Gastroesophageal sphincter (tissue), 4 donors: Measurements from ENCODE around the gene NIM1K. TPM values are rescaled to one million over a fixed set of nuclear protein-coding genes. Genes with fewer than 3 reads are reported as not detected.

ENCODE experiments used
- ATAC-seq: fragments of 150-250 bp; one replicate; pipeline ENCODE4 v1.9.1; 2016; ENCODE audit warnings: mild to moderate bottlenecking, moderate library complexity
- H3K27ac ChIP-seq, 4 donors: fragments of 200-600 bp; sonication (generic) in 3 of 4; 1 replicate in 3 of 4; 2 replicates in 1 of 4; pipeline ENCODE4 v1.5.1; 2016 to 2019
- H3K27me3 ChIP-seq: fragments of 200-600 bp; sonication (generic); one replicate; pipeline ENCODE4 v1.5.1; 2019
- H3K36me3 ChIP-seq, 2 donors: fragments of 200-600 bp; sonication (generic); one replicate each; pipeline ENCODE4 v1.5.1; 2019; ENCODE audit warnings: control low read depth in 1 of 2
- H3K4me1 ChIP-seq, 3 donors: fragments of 200-600 bp; sonication (generic); 1 replicate in 2 of 3; 2 replicates in 1 of 3; pipeline ENCODE4 v1.5.1; 2016 to 2019; ENCODE audit warnings: control low read depth in 2 of 3
- H3K4me3 ChIP-seq, 2 donors: fragments of 200-600 bp; sonication (generic); one replicate each; pipeline ENCODE4 v1.5.1; 2019; ENCODE audit warnings: mild to moderate bottlenecking in 1 of 2, moderate library complexity in 1 of 2
- H3K9me3 ChIP-seq, 3 donors: fragments of 200-600 bp; sonication (generic); one replicate each; pipeline ENCODE4 v1.5.1; 2017 to 2019; ENCODE audit warnings: control low read depth in 2 of 3
- CTCF ChIP-seq, 4 experiments: fragments of 200-600 bp in 2 of 4; fragments of 450-650 bp in 2 of 4; sonication (generic) in 1 of 4; IDR thresholded peaks; one replicate each; pipeline ENCODE4 v1.5.1; 2017 to 2019; ENCODE audit warnings: antibody characterized with exemption in 4 of 4, mild to moderate bottlenecking in 2 of 4, moderate library complexity in 2 of 4
- EP300 ChIP-seq: sonication (generic); formaldehyde crosslinking; IDR thresholded peaks from one replicate; pipeline ENCODE4 v1.6.1; 2017; ENCODE audit warnings: antibody characterized with exemption, mild to moderate bottlenecking
- POLR2A ChIP-seq, 2 donors: fragments of 450-650 bp; IDR thresholded peaks; one replicate each; pipeline ENCODE4 v1.6.1; 2017; ENCODE audit warnings: antibody characterized with exemption in 2 of 2, mild to moderate bottlenecking in 2 of 2, moderate library complexity in 1 of 2
- POLR2AphosphoS5 ChIP-seq: sonication (generic); formaldehyde crosslinking; IDR thresholded peaks from one replicate; pipeline ENCODE4 v1.6.1; 2017; ENCODE audit warnings: antibody characterized with exemption
- WGBS, 2 donors: methylation state at CpG; one replicate each; pipeline ENCODE4 v1.1.5; 2018; ENCODE audit warnings: low coverage in 1 of 2; 5-methylcytosine and 5-hydroxymethylcytosine counted together
- total RNA-seq, 4 donors: library from RNA; depleted of rRNA; stranded (reverse); fragments of >200 nt; gene quantifications; one replicate each; pipeline ENCODE4 v1.1.0, GENCODE V29; 2016

Gene NIM1K
- total RNA-seq, 4 donors from 2014 or later: 0.94 to 1.9 (median 1.2) TPM

GRCh38 chr5:43150075-43150474, 42.0 kb upstream of the NIM1K start:
- TF ChIP-seq POLR2AphosphoS5 (no peak), CTCF (IDR thresholded peaks at IDR 0.05) (no peak), EP300 (no peak), POLR2A (IDR thresholded peaks at IDR 0.05) (no peak)
- no peak for ATAC-seq
- 28 to 77% methylated on average over 2 of the region's 2 CpGs for WGBS, 2 donors
- H3K4me1 ChIP-seq: peaks cover 0 to 18% (median 0%) of the 10 kb centered on the region in 3 donors
- H3K27ac ChIP-seq: peak overlapping the region in 2 of 4 donors; percentile 14 to 29
- no peaks in the 10 kb centered on the region for H3K27me3 ChIP-seq
- H3K36me3 ChIP-seq: peaks cover 0 to 37% of the 10 kb centered on the region in 2 donors
- H3K4me3 ChIP-seq: no peak overlapping the region
- no peaks in the 10 kb centered on the region for H3K9me3 ChIP-seq

GRCh38 chr5:43150748-43151147, 41.3 kb upstream of the NIM1K start:
- WGBS, 2 donors: 84% methylated on average over 2 of the region's 2 CpGs
- H3K36me3 ChIP-seq: peaks cover 0 to 32% of the 10 kb centered on the region in 2 donors
- peak overlapping the region in 2 of 4 donors; percentile 14 to 29 for H3K27ac ChIP-seq
- TF ChIP-seq POLR2A (IDR thresholded peaks at IDR 0.05) (no peak), CTCF (IDR thresholded peaks at IDR 0.05) (no peak), POLR2AphosphoS5 (no peak)
- ATAC-seq: no peak
- H3K4me3 ChIP-seq: no peak overlapping the region
- H3K9me3 ChIP-seq: no peaks in the 10 kb centered on the region
- no peaks in the 10 kb centered on the region for H3K27me3 ChIP-seq
- peaks cover 0 to 18% (median 0%) of the 10 kb centered on the region in 3 donors for H3K4me1 ChIP-seq

GRCh38 chr5:43152946-43153345, 39.1 kb upstream of the NIM1K start:
- no peak overlapping the region for H3K4me3 ChIP-seq
- peaks cover 0 to 24% (median 0%) of the 10 kb centered on the region in 3 donors for H3K4me1 ChIP-seq
- WGBS, 2 donors: 60 to 86% methylated on average over 2 to 3 of the region's 3 CpGs
- no peaks in the 10 kb centered on the region for H3K9me3 ChIP-seq
- ATAC-seq: no peak
- H3K27me3 ChIP-seq: no peaks in the 10 kb centered on the region
- TF ChIP-seq POLR2A (IDR thresholded peaks at IDR 0.05) (no peak), POLR2AphosphoS5 (no peak), EP300 (no peak), CTCF (IDR thresholded peaks at IDR 0.05) (no peak)
- no peak overlapping the region for H3K27ac ChIP-seq
- H3K36me3 ChIP-seq: peaks cover 0 to 22% of the 10 kb centered on the region in 2 donors

GRCh38 chr5:43154469-43154868, 37.6 kb upstream of the NIM1K start:
- no peak for ATAC-seq
- Histone ChIP-seq H3K27me3 (no peaks in the 10 kb centered on the region), H3K27ac (no peak overlapping the region), H3K9me3 (no peaks in the 10 kb centered on the region), H3K36me3 (peaks cover 0 to 24% of the 10 kb centered on the region in 2 donors), H3K4me3 (no peak overlapping the region), H3K4me1 (peaks cover 0 to 24% (median 0%) of the 10 kb centered on the region in 3 donors)
- 58 to 68% methylated on average over 3 of the region's 4 CpGs for WGBS, 2 donors
- TF ChIP-seq EP300: no peak
- TF ChIP-seq POLR2A (IDR thresholded peaks at IDR 0.05): no peak
- TF ChIP-seq POLR2AphosphoS5: no peak
- TF ChIP-seq CTCF (IDR thresholded peaks at IDR 0.05): no peak

GRCh38 chr5:43155394-43156096, 36.5 kb upstream of the NIM1K start:
- TF ChIP-seq POLR2AphosphoS5 (no peak), CTCF (IDR thresholded peaks at IDR 0.05) (no peak), EP300 (no peak), POLR2A (IDR thresholded peaks at IDR 0.05) (no peak)
- no peak for ATAC-seq
- no peaks in the 10 kb centered on the region for H3K27me3 ChIP-seq
- peaks cover 0 to 14% (median 0%) of the 10 kb centered on the region in 3 donors for H3K4me1 ChIP-seq
- no peak overlapping the region for H3K27ac ChIP-seq
- peaks cover 0 to 24% of the 10 kb centered on the region in 2 donors for H3K36me3 ChIP-seq
- no peak overlapping the region for H3K4me3 ChIP-seq
- WGBS, 2 donors: 73 to 79% methylated on average over 3 of the region's 4 CpGs
- no peaks in the 10 kb centered on the region for H3K9me3 ChIP-seq
